H1 (cell line): Measurements from ENCODE around the gene THRB. TPM values are rescaled to one million over a fixed set of nuclear protein-coding genes. Genes with fewer than 3 reads are reported as not detected.

Experiments used
- CTCF ChIA-PET: fragments of 300-600 bp; sonication (Branson Sonifier 250); formaldehyde crosslinking; loops from one replicate; lab custom pipeline; 2021; ENCODE audit not compliant: partially characterized antibody; lab: Charles Lee
- POLR2A ChIA-PET: fragments of 300-600 bp; sonication (Branson Sonifier 250); formaldehyde crosslinking; loops from one replicate; lab custom pipeline; 2021; ENCODE audit warnings: inconsistent platforms; ENCODE audit not compliant: partially characterized antibody; lab: Charles Lee
- DNase-seq, 2 experiments: peaks; one replicate each; pipeline versions ENCODE4 v3.0.0 to v3.0.0-alpha.2; 2010 to 2022; ENCODE audit warnings: low spot score in 2 of 2, low read depth in 1 of 2, mixed read lengths in 1 of 2
- FAIRE-seq: peaks from 2 replicates; lab custom pipeline; 2011; peaks lifted over from hg19 to GRCh38; lab: Jason Lieb, UNC
- H2AFZ ChIP-seq: 2 replicates; pipeline ENCODE4 v1.8.1; 2012; ENCODE audit warnings: low read length, inconsistent platforms
- H2AK5ac ChIP-seq: 2 replicates; pipeline ENCODE4 v1.6.1; 2013; ENCODE audit warnings: low read depth, low read length
- H2BK120ac ChIP-seq: replicated peaks from 2 replicates; pipeline ENCODE3; 2013; ENCODE audit warnings: low read depth, low read length, inconsistent platforms
- H2BK12ac ChIP-seq: 2 replicates; pipeline ENCODE4 v1.6.1; 2013; ENCODE audit warnings: low read depth, low read length
- H2BK15ac ChIP-seq: 2 replicates; pipeline ENCODE4 v1.6.1; 2013; ENCODE audit warnings: low read length
- H2BK20ac ChIP-seq: 2 replicates; pipeline ENCODE4 v1.6.1; 2013; ENCODE audit warnings: low read length
- H2BK5ac ChIP-seq: 2 replicates; pipeline ENCODE4 v1.6.1; 2013; ENCODE audit warnings: low read depth, low read length
- H3K14ac ChIP-seq: 2 replicates; pipeline ENCODE4 v1.6.1; 2013; ENCODE audit warnings: inconsistent platforms; ENCODE audit not compliant: insufficient read length
- H3K18ac ChIP-seq: 2 replicates; pipeline ENCODE4 v1.6.1; 2013; ENCODE audit warnings: low read length; ENCODE audit errors: extremely low read depth
- H3K23ac ChIP-seq: 2 replicates; pipeline ENCODE4 v1.6.1; 2013; ENCODE audit warnings: inconsistent platforms; ENCODE audit not compliant: insufficient read length
- H3K23me2 ChIP-seq: 2 replicates; pipeline ENCODE4 v1.6.1; 2013; ENCODE audit warnings: low read depth, low read length
- H3K27ac ChIP-seq: 2 replicates; pipeline ENCODE4 v1.6.1; 2011; ENCODE audit warnings: low read depth, low read length, inconsistent platforms
- H3K27me3 ChIP-seq, 4 experiments: replicated peaks in 1 of 4; 1 replicate in 1 of 4; 2 replicates in 3 of 4; pipeline versions ENCODE4 v1.6.1 to v1.8.1; 2011 to 2013; ENCODE audit warnings: low read length in 3 of 4, mild to moderate bottlenecking in 3 of 4, inconsistent platforms in 2 of 4, mixed read lengths in 2 of 4, moderate library complexity in 1 of 4; ENCODE audit not compliant: control insufficient read depth in 3 of 4, insufficient read depth in 3 of 4; ENCODE audit errors: extremely low read depth in 1 of 4
- H3K36me3 ChIP-seq, 4 experiments: 2 replicates each; pipeline versions ENCODE4 v1.6.1 to v1.8.1; 2011 to 2013; ENCODE audit warnings: mild to moderate bottlenecking in 4 of 4, low read length in 3 of 4, moderate library complexity in 2 of 4, control low read depth in 1 of 4, inconsistent platforms in 1 of 4; ENCODE audit not compliant: insufficient read depth in 4 of 4, control insufficient read depth in 2 of 4
- H3K4ac ChIP-seq: replicated peaks from 2 replicates; pipeline ENCODE3; 2013; ENCODE audit warnings: low read length, low read depth, mixed read lengths, inconsistent platforms; ENCODE audit not compliant: insufficient read length
- H3K4me1 ChIP-seq, 4 experiments: replicated peaks in 1 of 4; 1 replicate in 1 of 4; 2 replicates in 3 of 4; pipeline versions ENCODE4 v1.6.1 to v1.8.1; 2011 to 2013; ENCODE audit warnings: low read length in 3 of 4, inconsistent platforms in 2 of 4, mixed read lengths in 1 of 4; ENCODE audit not compliant: insufficient read depth in 4 of 4, control insufficient read depth in 3 of 4
- H3K4me2 ChIP-seq, 2 experiments: 2 replicates each; pipeline versions ENCODE4 v1.6.1 to v1.8.1; 2011 to 2013; ENCODE audit warnings: low read depth in 2 of 2, low read length in 2 of 2, control low read depth in 1 of 2, inconsistent platforms in 1 of 2, mild to moderate bottlenecking in 1 of 2; ENCODE audit not compliant: insufficient read depth in 1 of 2
- H3K4me3 ChIP-seq, 4 experiments: fragments of 200-600, 300-600 bp in 1 of 4; sonication (generic), shearing (Covaris generic), sonication (Bioruptor Twin) in 1 of 4; 2 replicates each; pipeline versions ENCODE4 v1.5.1 to v1.8.1; 2011 to 2016; ENCODE audit warnings: low read length in 4 of 4, low read depth in 3 of 4, control low read depth in 2 of 4, inconsistent platforms in 2 of 4, mild to moderate bottlenecking in 2 of 4, mixed read lengths in 1 of 4, moderate library complexity in 1 of 4; ENCODE audit not compliant: insufficient read depth in 2 of 4; ENCODE audit errors: extremely low read depth in 1 of 4
- H3K56ac ChIP-seq: replicated peaks from 2 replicates; pipeline ENCODE3; 2013; ENCODE audit warnings: low read depth, mild to moderate bottlenecking, mixed read lengths, low read length, inconsistent platforms; ENCODE audit not compliant: insufficient read length
- H3K79me1 ChIP-seq: 2 replicates; pipeline ENCODE4 v1.6.1; 2013; ENCODE audit warnings: low read depth, low read length, control low read depth
- H3K79me2 ChIP-seq, 2 experiments: 2 replicates each; pipeline versions ENCODE4 v1.6.1 to v1.8.1; 2012 to 2013; ENCODE audit warnings: low read length in 2 of 2, mild to moderate bottlenecking in 2 of 2, inconsistent platforms in 1 of 2; ENCODE audit not compliant: insufficient read depth in 2 of 2, control insufficient read depth in 1 of 2
- H3K9ac ChIP-seq, 4 experiments: replicated peaks in 1 of 4; 1 replicate in 1 of 4; 2 replicates in 3 of 4; pipeline versions ENCODE4 v1.6.1 to v1.8.1; 2011 to 2013; ENCODE audit warnings: low read depth in 3 of 4, low read length in 3 of 4, control low read depth in 2 of 4, mild to moderate bottlenecking in 2 of 4, moderate library complexity in 2 of 4, inconsistent platforms in 1 of 4; ENCODE audit errors: extremely low read depth in 1 of 4
- H3K9me3 ChIP-seq, 2 experiments: 2 replicates each; pipeline versions ENCODE4 v1.6.1 to v1.8.1; 2012 to 2013; ENCODE audit warnings: mild to moderate bottlenecking in 2 of 2, moderate library complexity in 2 of 2, control low read depth in 1 of 2, inconsistent platforms in 1 of 2, low read depth in 1 of 2, low read length in 1 of 2, mixed read lengths in 1 of 2; ENCODE audit not compliant: insufficient read depth in 2 of 2
- H4K20me1 ChIP-seq, 2 experiments: replicated peaks in 1 of 2; 2 replicates each; pipeline versions ENCODE3 to v1.8.1; 2011 to 2013; ENCODE audit warnings: inconsistent platforms in 2 of 2, low read length in 2 of 2, mild to moderate bottlenecking in 1 of 2; ENCODE audit not compliant: insufficient read depth in 2 of 2, control insufficient read depth in 1 of 2
- H4K5ac ChIP-seq: 2 replicates; pipeline ENCODE4 v1.6.1; 2013; ENCODE audit warnings: low read length, low read depth, mixed read lengths, inconsistent platforms; ENCODE audit not compliant: insufficient read length
- H4K8ac ChIP-seq: 2 replicates; pipeline ENCODE4 v1.8.0; 2013; ENCODE audit warnings: mild to moderate bottlenecking, moderate library complexity, low read length, inconsistent platforms; ENCODE audit not compliant: insufficient read depth; ENCODE audit errors: extremely low read depth
- H4K91ac ChIP-seq: replicated peaks from 2 replicates; pipeline ENCODE3; 2013; ENCODE audit warnings: low read length, mixed read lengths, inconsistent platforms; ENCODE audit not compliant: insufficient read length
- CHD7 ChIP-seq: fragments of 300-600 bp; sonication (generic); IDR thresholded peaks from 2 replicates; pipeline ENCODE4 v1.7.1; 2012; ENCODE audit warnings: low read length, moderate library complexity, mild to moderate bottlenecking, inconsistent platforms; ENCODE audit not compliant: insufficient replicate concordance
- WGBS, 2 experiments: shearing (Covaris generic) in 1 of 2; methylation state at CpG; one replicate each; pipeline versions ENCODE4 v1.1.6 to v1.1.7; 2013 to 2015; ENCODE audit warnings: low lambda C conversion rate in 2 of 2, mixed read lengths in 2 of 2, inconsistent platforms in 1 of 2, low coverage in 1 of 2, missing lambda C conversion rate in 1 of 2; ENCODE audit not compliant: insufficient replicate concordance in 2 of 2, insufficient coverage in 1 of 2, insufficient read length in 1 of 2; ENCODE audit errors: extremely low coverage in 1 of 2, missing lambda C conversion rate in 1 of 2; 5-methylcytosine and 5-hydroxymethylcytosine counted together
- polyA plus RNA-seq, 7 experiments: library from polyadenylated mRNA; depleted of rRNA in 3 of 7; stranded (reverse) in 5 of 7; unstranded in 2 of 7; fragments of >200 nt in 5 of 7; fragments of 200-250 nt in 2 of 7; gene quantifications; 1 replicate in 5 of 7; 2 replicates in 1 of 7; 4 replicates in 1 of 7; pipeline versions ENCODE4 v1.2.1 to v1.2.3, GENCODE V29; 2011 to 2013; ENCODE audit warnings: missing spikeins in 2 of 7, mixed read lengths in 2 of 7
- total RNA-seq: library from RNA; stranded (reverse); fragmentation: NEBNext Ultra II Directional; extraction: Animal tissue kit (Norgen Biotek cat#: 25700); gene quantifications from 2 replicates; pipeline ENCODE4 v1.2.1, GENCODE V29; 2021

Gene THRB
- total and polyA plus RNA-seq, 2 of the 8 experiments (the other 6 are each of a cell fraction or from before 2014, with no cell fraction given) = 0.98 to 3.9 TPM

- DNase-seq (no peak), FAIRE-seq (no peak)
- Histone ChIP-seq H2BK20ac (no peak overlapping the region), H3K4me1 (no peaks in the 10 kb centered on the region), H2AFZ (no peak overlapping the region), H2AK5ac (no peak overlapping the region), H3K23me2 (no peaks in the 10 kb centered on the region), H3K23ac (no peak overlapping the region), H4K20me1 (no peaks in the 10 kb centered on the region), H3K27ac (no peak overlapping the region), H3K27me3 (no peaks in the 10 kb centered on the region), H3K4ac (no peak overlapping the region), H3K56ac (no peak overlapping the region), H4K8ac (no peak overlapping the region), H3K18ac (no peak overlapping the region), H3K4me3 (no peak overlapping the region), H3K79me1 (no peaks in the 10 kb centered on the region), H2BK120ac (no peak overlapping the region), H2BK12ac (no peak overlapping the region), H3K36me3 (no peaks in the 10 kb centered on the region), H2BK5ac (no peak overlapping the region), H3K9ac (no peak overlapping the region), H2BK15ac (no peak overlapping the region), H3K4me2 (no peak overlapping the region), H3K79me2 (no peaks in the 10 kb centered on the region), H4K5ac (no peak overlapping the region), H3K9me3 (no peaks in the 10 kb centered on the region), H3K14ac (no peak overlapping the region), H4K91ac (no peak overlapping the region)
- CTCF ChIA-PET = no interaction called here
- POLR2A ChIA-PET = no interaction called here
- WGBS, 2 experiments = 85% methylated on average over 1 of the region's 1 CpG; no CpG with 5 or more reads in 1 of the 2 experiments
- no peak for TF ChIP-seq CHD7
Measured at GRCh38 chr3:24249523-24249922, 245.1 kb downstream of the THRB start.
